Stomach smooth muscle (tissue), 2 donors: ENCODE results near the gene BTN3A1.
A peak's percentile ranks its signal among the peaks of the same experiment; 100 is the strongest.

Experiments
- H3K27ac ChIP-seq: one replicate; pipeline ENCODE4 v1.7.0; 2013; ENCODE audit warnings: mild to moderate bottlenecking, low read length, inconsistent platforms
- H3K27me3 ChIP-seq, 2 donors: one replicate each; pipeline ENCODE4 v1.7.0; 2013; ENCODE audit warnings: low read length in 2 of 2; ENCODE audit not compliant: insufficient read depth in 2 of 2, control insufficient read depth in 1 of 2
- H3K36me3 ChIP-seq, 2 donors: one replicate each; pipeline ENCODE4 v1.7.0; 2013; ENCODE audit warnings: low read length in 2 of 2; ENCODE audit not compliant: control insufficient read depth in 2 of 2, insufficient read depth in 2 of 2
- H3K4me1 ChIP-seq: one replicate; pipeline ENCODE4 v1.7.0; 2013; ENCODE audit warnings: low read length; ENCODE audit not compliant: control insufficient read depth, insufficient read depth
- H3K4me3 ChIP-seq, 2 donors: one replicate each; pipeline ENCODE4 v1.7.0; 2013; ENCODE audit warnings: low read length in 2 of 2
- H3K9ac ChIP-seq, 2 donors: one replicate each; pipeline ENCODE4 v1.7.0; 2013; ENCODE audit warnings: low read length in 2 of 2, mild to moderate bottlenecking in 1 of 2
- H3K9me3 ChIP-seq, 2 donors: one replicate each; pipeline ENCODE4 v1.7.0; 2013; ENCODE audit warnings: low read length in 2 of 2; ENCODE audit not compliant: control insufficient read depth in 2 of 2
- donor health status: healthy.
- donor health status: Pancreatic carcinoma.

BTN3A1 gene

GRCh38 chr6:26439151-26440125, 37.4 kb downstream of the BTN3A1 start:
- Histone ChIP-seq H3K4me1 (peaks cover 4% of the 10 kb centered on the region), H3K9me3 (no peaks in the 10 kb centered on the region), H3K4me3 (peak overlapping the region; percentile 86 to 90), H3K9ac (peak overlapping the region; percentile 75 to 85), H3K27me3 (no peaks in the 10 kb centered on the region), H3K27ac (peak overlapping the region; percentile 24), H3K36me3 (no peaks in the 10 kb centered on the region)

- Histone ChIP-seq H3K36me3 (peaks cover 0 to 2% of the 10 kb centered on the region in 2 donors), H3K27me3 (no peaks in the 10 kb centered on the region), H3K27ac (no peak overlapping the region), H3K9ac (peak overlapping the region; percentile 75 to 85), H3K4me1 (peaks cover 4% of the 10 kb centered on the region), H3K4me3 (peak overlapping the region; percentile 86 to 90), H3K9me3 (no peaks in the 10 kb centered on the region)
Measured at GRCh38 chr6:26440977-26441358, 38.9 kb downstream of the BTN3A1 start.

GRCh38 chr6:26441977-26442376, 39.9 kb downstream of the BTN3A1 start:
- peaks cover 0 to 2% of the 10 kb centered on the region in 2 donors for H3K36me3 ChIP-seq
- no peak overlapping the region for H3K27ac ChIP-seq
- H3K9me3 ChIP-seq: no peaks in the 10 kb centered on the region
- peaks cover 4% of the 10 kb centered on the region for H3K4me1 ChIP-seq
- H3K4me3 ChIP-seq: peak overlapping the region in 1 of 2 donors; percentile 36
- no peak overlapping the region for H3K9ac ChIP-seq
- H3K27me3 ChIP-seq: no peaks in the 10 kb centered on the region

GRCh38 chr6:26445934-26446667, 44.0 kb downstream of the BTN3A1 start:
- Histone ChIP-seq H3K9ac (no peak overlapping the region), H3K4me3 (no peak overlapping the region), H3K27me3 (no peaks in the 10 kb centered on the region), H3K36me3 (peaks cover 0 to 2% of the 10 kb centered on the region in 2 donors), H3K4me1 (no peaks in the 10 kb centered on the region), H3K27ac (no peak overlapping the region), H3K9me3 (no peaks in the 10 kb centered on the region)

GRCh38 chr6:26447257-26447656, 45.2 kb downstream of the BTN3A1 start:
- Histone ChIP-seq H3K36me3 (peaks cover 0 to 4% of the 10 kb centered on the region in 2 donors), H3K4me1 (no peaks in the 10 kb centered on the region), H3K4me3 (no peak overlapping the region), H3K27ac (no peak overlapping the region), H3K27me3 (no peaks in the 10 kb centered on the region), H3K9ac (no peak overlapping the region), H3K9me3 (no peaks in the 10 kb centered on the region)

GRCh38 chr6:26450240-26450639, 48.2 kb downstream of the BTN3A1 start:
- no peaks in the 10 kb centered on the region for H3K9me3 ChIP-seq
- H3K4me1 ChIP-seq: no peaks in the 10 kb centered on the region
- H3K36me3 ChIP-seq: peaks cover 0 to 4% of the 10 kb centered on the region in 2 donors
- H3K9ac ChIP-seq: no peak overlapping the region
- H3K4me3 ChIP-seq: no peak overlapping the region
- no peaks in the 10 kb centered on the region for H3K27me3 ChIP-seq
- no peak overlapping the region for H3K27ac ChIP-seq

- Histone ChIP-seq H3K9me3 (no peaks in the 10 kb centered on the region), H3K27me3 (no peaks in the 10 kb centered on the region), H3K9ac (no peak overlapping the region), H3K36me3 (peaks cover 0 to 2% of the 10 kb centered on the region in 2 donors), H3K4me3 (no peak overlapping the region), H3K4me1 (peaks cover 8% of the 10 kb centered on the region), H3K27ac (no peak overlapping the region)
Measured at GRCh38 chr6:26452631-26453235, 50.7 kb downstream of the BTN3A1 start.

- no peaks in the 10 kb centered on the region for H3K27me3 ChIP-seq
- no peak overlapping the region for H3K4me3 ChIP-seq
- peaks cover 15% of the 10 kb centered on the region for H3K4me1 ChIP-seq
- H3K9ac ChIP-seq: no peak overlapping the region
- H3K9me3 ChIP-seq: no peaks in the 10 kb centered on the region
- no peak overlapping the region for H3K27ac ChIP-seq
- H3K36me3 ChIP-seq: peaks cover 4 to 5% of the 10 kb centered on the region in 2 donors
Measured at GRCh38 chr6:26454631-26455030, 52.6 kb downstream of the BTN3A1 start.

GRCh38 chr6:26455357-26455970, 53.4 kb downstream of the BTN3A1 start:
- H3K9ac ChIP-seq: no peak overlapping the region
- no peaks in the 10 kb centered on the region for H3K27me3 ChIP-seq
- H3K9me3 ChIP-seq: no peaks in the 10 kb centered on the region
- H3K36me3 ChIP-seq: peaks cover 5% of the 10 kb centered on the region in 2 donors
- peaks cover 20% of the 10 kb centered on the region for H3K4me1 ChIP-seq
- H3K4me3 ChIP-seq: no peak overlapping the region
- no peak overlapping the region for H3K27ac ChIP-seq

- no peaks in the 10 kb centered on the region for H3K27me3 ChIP-seq
- peak overlapping the region; percentile 96 to 98 for H3K9ac ChIP-seq
- peak overlapping the region; percentile 90 to 94 for H3K4me3 ChIP-seq
- peaks cover 8% of the 10 kb centered on the region in 2 donors for H3K36me3 ChIP-seq
- peaks cover 31% of the 10 kb centered on the region for H3K4me1 ChIP-seq
- H3K27ac ChIP-seq: peak overlapping the region; percentile 92
- no peaks in the 10 kb centered on the region for H3K9me3 ChIP-seq
Measured at GRCh38 chr6:26457264-26457805, 55.3 kb downstream of the BTN3A1 start.
